ENCODE data around the gene ZBTB16. TPM values are rescaled to one million over a fixed set of nuclear protein-coding genes. Genes with fewer than 3 reads are reported as not detected.
A peak's percentile ranks its signal among the peaks of the same experiment; 100 is the strongest.

The ZBTB16 gene
- total and polyA plus RNA-seq, 4 donors: 32.9 to 283 (median 74.5) TPM

DNA sequence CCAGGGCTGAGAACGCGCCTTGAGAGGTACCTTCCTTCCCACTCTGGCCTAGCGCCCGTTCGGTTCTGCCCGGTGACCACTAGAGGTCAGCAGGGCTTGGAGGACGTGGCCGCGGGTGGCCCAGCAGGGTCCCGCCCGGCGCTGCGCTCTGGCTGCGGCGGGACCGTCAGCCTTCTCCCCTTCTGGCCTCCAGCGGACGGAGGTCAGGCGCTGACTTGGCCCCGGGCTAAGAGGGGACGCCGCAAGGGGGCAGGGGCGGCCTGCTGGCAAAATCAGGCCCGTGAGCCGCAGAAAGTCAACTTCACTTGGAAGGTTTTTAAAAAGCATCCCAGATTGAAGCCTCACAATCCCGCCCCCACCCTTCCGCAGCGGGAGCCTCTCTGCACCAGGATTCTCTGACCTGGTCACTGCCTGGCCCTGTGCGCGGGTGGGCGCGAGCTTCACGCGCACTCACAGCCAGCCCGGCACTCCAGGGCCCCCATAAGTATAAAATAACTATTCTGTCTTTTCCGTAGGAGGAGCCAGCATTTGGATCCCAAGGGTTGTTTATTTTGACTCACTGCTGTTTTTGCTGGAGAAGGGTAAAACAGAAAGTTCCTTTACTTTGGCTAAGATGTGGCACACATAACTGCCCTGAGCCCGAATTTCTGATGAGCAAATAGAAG is 23.2 kb upstream of the ZBTB16 start:
- ATAC-seq (ENCODE audit: low FRiP score): peak; percentile 92
- Histone ChIP-seq H3K36me3 (ENCODE audit: control insufficient read depth in 1 of 2, insufficient read depth in 2 of 2, low read length in 1 of 2) (no peaks in the 10 kb centered on the region), H3K4me1 (ENCODE audit: control insufficient read depth in 1 of 2, insufficient read depth in 2 of 2, low read length in 2 of 2) (no peaks in the 10 kb centered on the region), H3K9me3 (ENCODE audit: control insufficient read depth, low read length) (no peaks in the 10 kb centered on the region), H3K4me3 (ENCODE audit: low read length in 2 of 2) (no peak overlapping the region), H3K27me3 (ENCODE audit: control insufficient read depth in 1 of 2, insufficient read depth in 2 of 2, low read length in 1 of 2) (no peaks in the 10 kb centered on the region), H3K27ac (ENCODE audit: low read depth in 1 of 2, low read length in 2 of 2) (peak overlapping the region; percentile 62 to 70)
- peak; percentile 87 to 93 for DNase-seq
- WGBS, 2 donors: 1% methylated on average over 37 of the region's 37 CpGs
- intact Hi-C loops (cut with DNase I): loop anchor here (1.0 to 5.0 kb wide), 5 partner anchors 23 to 226 kb away; partner anchors contain the start of gene ZBTB16 (in 1 of the 2)

DNA sequence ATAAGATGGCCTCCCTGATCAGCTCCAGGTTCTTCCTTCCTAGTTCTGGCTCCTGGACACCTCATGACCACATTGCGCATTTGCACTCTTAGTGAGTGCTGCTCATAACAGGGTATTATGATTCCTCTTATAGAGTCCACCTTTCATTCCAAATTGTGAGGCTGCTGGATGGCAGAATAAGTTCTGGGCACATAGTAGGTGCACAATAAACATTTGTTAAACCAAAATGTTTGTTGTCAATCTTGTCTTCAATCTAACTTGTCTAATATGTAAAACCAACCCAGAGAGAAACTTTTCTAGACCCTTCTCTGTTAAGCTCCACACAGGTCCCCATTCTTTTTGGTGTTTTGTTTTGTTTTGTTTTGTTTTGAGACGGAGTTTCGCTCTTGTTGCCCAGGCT is 22.6 kb upstream of the ZBTB16 start:
- ATAC-seq (ENCODE audit: low FRiP score) (no peak), DNase-seq (no peak)
- Histone ChIP-seq H3K27ac (ENCODE audit: low read depth in 1 of 2, low read length in 2 of 2) (peak overlapping the region; percentile 31 to 33), H3K27me3 (ENCODE audit: control insufficient read depth in 1 of 2, insufficient read depth in 2 of 2, low read length in 1 of 2) (no peaks in the 10 kb centered on the region), H3K4me1 (ENCODE audit: control insufficient read depth in 1 of 2, insufficient read depth in 2 of 2, low read length in 2 of 2) (peaks cover 0 to under 1% of the 10 kb centered on the region in 2 donors), H3K4me3 (ENCODE audit: low read length in 2 of 2) (no peak overlapping the region), H3K36me3 (ENCODE audit: control insufficient read depth in 1 of 2, insufficient read depth in 2 of 2, low read length in 1 of 2) (no peaks in the 10 kb centered on the region), H3K9me3 (ENCODE audit: control insufficient read depth, low read length) (no peaks in the 10 kb centered on the region)
- 59 to 65% methylated on average over 3 of the region's 3 CpGs for WGBS, 2 donors
- intact Hi-C loops (cut with DNase I): loop anchor here (1.0 to 5.0 kb wide), 5 partner anchors 22 to 225 kb away; partner anchors contain the start of gene ZBTB16 (in 1 of the 2)

DNA sequence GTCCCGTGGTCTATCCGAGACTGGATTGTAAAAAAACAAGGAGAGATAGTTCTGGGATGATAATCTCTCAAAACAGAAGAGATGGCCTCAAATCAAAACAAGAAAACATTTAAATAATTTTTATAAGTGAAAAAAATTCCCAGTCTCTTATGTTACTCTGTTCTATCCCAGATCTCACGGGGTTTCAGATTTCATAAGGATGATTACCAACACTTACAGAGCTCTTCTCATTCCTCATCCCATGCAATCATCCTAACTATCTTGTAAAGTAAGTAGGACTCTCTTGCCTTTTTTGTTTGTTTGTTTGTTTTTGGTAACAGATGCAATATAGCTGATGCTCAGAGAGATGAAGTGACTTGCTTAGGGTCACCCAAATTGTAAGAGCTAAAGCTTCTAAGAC is 20.0 kb upstream of the ZBTB16 start:
- intact Hi-C loops (cut with DNase I): loop anchor here in 1 of 2 donors (5.0 kb wide), 2 partner anchors 143 to 223 kb away; no protein-coding TSS in a partner anchor
- ATAC-seq (ENCODE audit: low FRiP score) (no peak), DNase-seq (no peak)
- no peak overlapping the region for H3K4me3 ChIP-seq (ENCODE audit: low read length in 2 of 2)
- H3K36me3 ChIP-seq (ENCODE audit: control insufficient read depth in 1 of 2, insufficient read depth in 2 of 2, low read length in 1 of 2): no peaks in the 10 kb centered on the region
- no peak overlapping the region for H3K27ac ChIP-seq (ENCODE audit: low read depth in 1 of 2, low read length in 2 of 2)
- H3K4me1 ChIP-seq (ENCODE audit: control insufficient read depth in 1 of 2, insufficient read depth in 2 of 2, low read length in 2 of 2): peaks cover 4% of the 10 kb centered on the region in 2 donors
- H3K9me3 ChIP-seq (ENCODE audit: control insufficient read depth, low read length): no peaks in the 10 kb centered on the region
- 91 to 92% methylated on average over 3 of the region's 3 CpGs for WGBS, 2 donors
- H3K27me3 ChIP-seq (ENCODE audit: control insufficient read depth in 1 of 2, insufficient read depth in 2 of 2, low read length in 1 of 2): no peaks in the 10 kb centered on the region

DNA sequence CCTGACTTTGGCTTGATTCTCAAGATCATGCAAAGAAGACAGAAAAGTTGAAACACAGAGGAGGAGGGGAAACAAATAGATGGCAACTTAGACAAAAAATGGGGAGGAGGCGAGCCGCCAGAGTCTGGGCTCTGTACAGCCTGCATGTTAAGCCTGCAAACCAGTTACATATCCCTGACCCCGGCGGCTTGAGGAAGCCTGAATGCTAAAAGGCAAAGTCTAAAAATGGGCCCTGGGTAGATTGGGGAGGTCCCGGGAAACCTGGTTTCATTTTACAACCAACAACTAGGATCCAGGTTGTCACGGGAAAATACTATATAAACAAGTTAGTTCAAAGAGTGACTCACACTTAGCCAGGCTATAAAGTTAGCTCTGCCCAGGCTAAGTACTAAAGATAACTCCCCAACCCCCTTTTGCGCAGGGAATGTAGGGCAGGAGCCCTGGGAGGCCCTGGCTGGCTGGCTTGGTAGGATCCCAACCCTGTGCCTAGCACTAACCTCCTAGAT is 18.8 kb upstream of the ZBTB16 start:
- Histone ChIP-seq H3K9me3 (ENCODE audit: control insufficient read depth, low read length) (no peaks in the 10 kb centered on the region), H3K4me1 (ENCODE audit: control insufficient read depth in 1 of 2, insufficient read depth in 2 of 2, low read length in 2 of 2) (peaks cover 4% of the 10 kb centered on the region in 2 donors), H3K27ac (ENCODE audit: low read depth in 1 of 2, low read length in 2 of 2) (peak overlapping the region; percentile 20 to 73), H3K27me3 (ENCODE audit: control insufficient read depth in 1 of 2, insufficient read depth in 2 of 2, low read length in 1 of 2) (no peaks in the 10 kb centered on the region), H3K36me3 (ENCODE audit: control insufficient read depth in 1 of 2, insufficient read depth in 2 of 2, low read length in 1 of 2) (no peaks in the 10 kb centered on the region), H3K4me3 (ENCODE audit: low read length in 2 of 2) (no peak overlapping the region)
- DNase-seq: no peak
- 32 to 33% methylated on average over 7 of the region's 7 CpGs for WGBS, 2 donors
- peak; percentile 49 for ATAC-seq (ENCODE audit: low FRiP score)
- intact Hi-C loops (cut with DNase I): no loop called here

DNA sequence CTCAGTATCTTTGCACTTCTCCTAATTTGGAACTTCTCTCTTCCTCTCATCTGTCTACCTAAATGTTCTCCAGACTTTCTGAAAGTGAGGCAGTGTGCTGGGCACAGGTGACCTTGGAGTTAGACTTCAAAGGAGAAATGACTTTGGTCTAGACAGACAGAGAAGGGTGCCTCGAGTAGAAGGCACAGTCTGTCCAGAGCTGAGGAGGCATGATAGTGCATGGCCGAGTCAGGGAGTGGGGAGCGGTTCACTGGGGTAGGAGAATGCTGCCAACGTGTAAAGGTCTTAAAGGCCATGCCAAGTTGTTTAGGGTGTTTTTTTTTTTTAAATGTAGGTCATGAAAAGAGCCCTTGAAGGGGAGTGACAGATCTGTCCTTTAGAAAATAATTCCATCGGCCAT is 17.3 kb upstream of the ZBTB16 start:
- intact Hi-C loops (cut with DNase I): no loop called here
- no peak overlapping the region for H3K27ac ChIP-seq (ENCODE audit: low read depth in 1 of 2, low read length in 2 of 2)
- ATAC-seq (ENCODE audit: low FRiP score) (no peak), DNase-seq (no peak)
- no peaks in the 10 kb centered on the region for H3K27me3 ChIP-seq (ENCODE audit: control insufficient read depth in 1 of 2, insufficient read depth in 2 of 2, low read length in 1 of 2)
- H3K36me3 ChIP-seq (ENCODE audit: control insufficient read depth in 1 of 2, insufficient read depth in 2 of 2, low read length in 1 of 2): no peaks in the 10 kb centered on the region
- WGBS, 2 donors: 13 to 20% methylated on average over 5 of the region's 5 CpGs
- H3K4me3 ChIP-seq (ENCODE audit: low read length in 2 of 2): no peak overlapping the region
- no peaks in the 10 kb centered on the region for H3K9me3 ChIP-seq (ENCODE audit: control insufficient read depth, low read length)
- peaks cover 4% of the 10 kb centered on the region in 2 donors for H3K4me1 ChIP-seq (ENCODE audit: control insufficient read depth in 1 of 2, insufficient read depth in 2 of 2, low read length in 2 of 2)

DNA sequence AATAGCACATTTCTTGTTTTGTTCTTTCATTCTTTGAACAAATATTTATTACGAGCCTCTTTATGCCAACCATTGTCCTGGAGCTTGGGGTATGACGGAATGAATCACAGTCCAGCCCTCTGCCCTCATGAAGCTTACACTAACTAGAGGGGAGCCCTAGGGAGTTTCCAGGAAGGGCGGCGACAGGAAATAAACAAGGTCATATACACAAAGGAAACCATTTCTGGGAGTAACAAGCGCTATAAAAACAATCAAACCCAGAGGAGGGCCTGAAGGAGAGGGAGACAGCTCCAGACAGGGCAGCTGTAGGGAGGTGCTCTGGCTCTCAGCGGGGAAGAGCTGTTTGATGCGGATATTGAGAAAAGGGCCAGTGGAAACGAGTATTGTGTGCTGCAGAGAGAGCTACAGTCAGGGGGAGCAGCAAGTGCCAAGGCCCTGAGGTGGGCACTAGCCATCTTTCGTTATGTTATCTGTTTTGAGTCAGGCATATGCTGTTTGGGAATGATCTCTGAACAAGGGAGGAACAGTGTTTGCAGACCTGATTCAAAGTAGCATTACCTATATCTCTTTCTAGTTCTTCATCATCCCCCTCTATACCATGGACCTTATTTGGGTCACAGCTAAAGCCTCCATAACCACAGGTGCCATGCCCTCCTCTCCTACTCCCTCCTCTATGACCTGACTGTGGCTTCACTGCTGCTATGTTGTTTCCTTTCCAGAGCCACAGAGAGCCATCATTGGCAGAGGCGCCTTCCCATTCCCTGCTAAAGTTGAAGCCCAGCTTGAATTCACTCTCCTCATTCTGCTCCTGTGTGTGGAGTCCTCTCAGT is 15.3 kb upstream of the ZBTB16 start:
- Histone ChIP-seq H3K27ac (ENCODE audit: low read depth in 1 of 2, low read length in 2 of 2) (no peak overlapping the region), H3K4me1 (ENCODE audit: control insufficient read depth in 1 of 2, insufficient read depth in 2 of 2, low read length in 2 of 2) (peaks cover 4% of the 10 kb centered on the region in 2 donors), H3K36me3 (ENCODE audit: control insufficient read depth in 1 of 2, insufficient read depth in 2 of 2, low read length in 1 of 2) (no peaks in the 10 kb centered on the region), H3K27me3 (ENCODE audit: control insufficient read depth in 1 of 2, insufficient read depth in 2 of 2, low read length in 1 of 2) (no peaks in the 10 kb centered on the region), H3K4me3 (ENCODE audit: low read length in 2 of 2) (no peak overlapping the region), H3K9me3 (ENCODE audit: control insufficient read depth, low read length) (no peaks in the 10 kb centered on the region)
- DNase-seq (no peak), ATAC-seq (ENCODE audit: low FRiP score) (no peak)
- WGBS, 2 donors: 90 to 92% methylated on average over 10 of the region's 10 CpGs
- intact Hi-C loops (cut with DNase I): no loop called here

DNA sequence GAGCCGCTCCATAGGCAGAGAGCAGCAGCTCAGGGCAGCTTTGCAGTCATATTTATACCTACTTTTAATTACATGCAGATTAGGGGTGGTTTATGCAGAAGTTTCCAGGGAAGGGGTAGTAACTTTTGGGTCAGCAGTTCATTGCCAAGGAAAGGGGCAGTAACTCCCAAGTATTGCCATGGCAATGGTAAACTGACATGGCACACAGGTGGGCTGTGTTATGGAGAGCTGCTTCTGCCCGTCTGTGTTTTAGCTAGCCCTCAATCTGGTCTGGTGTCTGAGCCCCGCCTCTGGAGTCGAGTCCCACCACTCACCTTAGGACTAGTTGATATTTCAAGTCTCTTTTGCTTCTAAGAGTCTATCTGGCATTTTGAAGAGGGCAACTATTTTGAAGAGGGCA is 12.2 kb upstream of the ZBTB16 start:
- no peak for DNase-seq
- no peak overlapping the region for H3K27ac ChIP-seq (ENCODE audit: low read depth in 1 of 2, low read length in 2 of 2)
- intact Hi-C loops (cut with DNase I): no loop called here
- no peak for ATAC-seq (ENCODE audit: low FRiP score)
- 89 to 93% methylated on average over 4 of the region's 4 CpGs for WGBS, 2 donors
- no peaks in the 10 kb centered on the region for H3K9me3 ChIP-seq (ENCODE audit: control insufficient read depth, low read length)
- no peak overlapping the region for H3K4me3 ChIP-seq (ENCODE audit: low read length in 2 of 2)
- peaks cover 0 to 1% of the 10 kb centered on the region in 2 donors for H3K4me1 ChIP-seq (ENCODE audit: control insufficient read depth in 1 of 2, insufficient read depth in 2 of 2, low read length in 2 of 2)
- no peaks in the 10 kb centered on the region for H3K27me3 ChIP-seq (ENCODE audit: control insufficient read depth in 1 of 2, insufficient read depth in 2 of 2, low read length in 1 of 2)
- no peaks in the 10 kb centered on the region for H3K36me3 ChIP-seq (ENCODE audit: control insufficient read depth in 1 of 2, insufficient read depth in 2 of 2, low read length in 1 of 2)

DNA sequence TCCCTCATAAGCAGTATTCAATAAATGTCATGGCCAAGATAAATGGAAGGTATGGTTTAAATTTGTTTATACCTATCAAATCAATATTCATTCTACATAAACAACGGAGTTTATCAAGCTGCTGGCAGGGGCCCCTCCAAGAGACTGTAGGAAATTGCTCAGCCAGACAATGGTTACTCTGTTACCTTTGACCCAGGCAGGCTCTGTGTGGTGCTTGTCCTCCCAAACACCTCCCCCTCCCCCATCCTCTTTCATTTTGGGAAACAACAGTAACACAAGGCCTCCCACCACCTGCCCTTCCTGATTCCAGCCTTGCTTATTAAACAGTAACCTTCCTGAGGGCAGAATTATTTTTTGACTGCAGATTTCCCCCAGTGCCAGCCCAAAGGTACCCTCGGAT is 10.5 kb upstream of the ZBTB16 start:
- intact Hi-C loops (cut with DNase I): no loop called here
- DNase-seq (no peak), ATAC-seq (ENCODE audit: low FRiP score) (no peak)
- Histone ChIP-seq H3K27ac (ENCODE audit: low read depth in 1 of 2, low read length in 2 of 2) (no peak overlapping the region), H3K4me3 (ENCODE audit: low read length in 2 of 2) (no peak overlapping the region), H3K27me3 (ENCODE audit: control insufficient read depth in 1 of 2, insufficient read depth in 2 of 2, low read length in 1 of 2) (no peaks in the 10 kb centered on the region), H3K4me1 (ENCODE audit: control insufficient read depth in 1 of 2, insufficient read depth in 2 of 2, low read length in 2 of 2) (no peaks in the 10 kb centered on the region), H3K36me3 (ENCODE audit: control insufficient read depth in 1 of 2, insufficient read depth in 2 of 2, low read length in 1 of 2) (no peaks in the 10 kb centered on the region), H3K9me3 (ENCODE audit: control insufficient read depth, low read length) (no peaks in the 10 kb centered on the region)
- 66 to 74% methylated on average over 2 of the region's 2 CpGs for WGBS, 2 donors

All from aorta (tissue), 5 donors.